ENCODE results near the gene PCGF5.
"Not testable (repeated sequence)": the region's sequence is repeated elsewhere in the genome, so short reads cannot be mapped to it uniquely, and the experiment has no call there.

- TF ChIP-seq CTCF, POLR2A (IDR thresholded peaks at IDR 0.05): not testable (repeated sequence)
These were observed 102.9 kb downstream of the PCGF5 start for GRCh38 chr10:91323293-91323905.
